Measurements from ENCODE around the gene MYH14. TPM values are rescaled to one million over a fixed set of nuclear protein-coding genes. Genes with fewer than 3 reads are reported as not detected.

The MYH14 gene
- total RNA-seq, 4 donors from 2014 or later, result 110 to 329 (median 202) TPM

DNA sequence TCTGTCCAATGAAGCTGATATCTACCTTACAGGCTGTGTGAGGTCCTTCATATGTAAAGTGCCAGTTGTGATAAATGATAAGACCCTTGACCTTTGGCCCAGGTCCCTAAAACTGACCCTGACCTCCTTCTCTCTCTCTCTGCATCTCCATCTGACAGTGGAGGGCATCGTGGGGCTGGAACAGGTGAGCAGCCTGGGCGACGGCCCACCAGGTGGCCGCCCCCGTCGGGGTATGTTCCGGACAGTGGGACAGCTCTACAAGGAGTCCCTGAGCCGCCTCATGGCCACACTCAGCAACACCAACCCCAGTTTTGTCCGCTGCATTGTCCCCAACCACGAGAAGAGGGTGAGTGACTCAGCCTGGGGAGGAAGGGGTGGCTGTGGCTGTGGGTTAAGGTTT, 53.7 kb downstream of the MYH14 start:
- no peak for TF ChIP-seq POLR2A (IDR thresholded peaks at IDR 0.05)
- TF ChIP-seq, protein P1, sequence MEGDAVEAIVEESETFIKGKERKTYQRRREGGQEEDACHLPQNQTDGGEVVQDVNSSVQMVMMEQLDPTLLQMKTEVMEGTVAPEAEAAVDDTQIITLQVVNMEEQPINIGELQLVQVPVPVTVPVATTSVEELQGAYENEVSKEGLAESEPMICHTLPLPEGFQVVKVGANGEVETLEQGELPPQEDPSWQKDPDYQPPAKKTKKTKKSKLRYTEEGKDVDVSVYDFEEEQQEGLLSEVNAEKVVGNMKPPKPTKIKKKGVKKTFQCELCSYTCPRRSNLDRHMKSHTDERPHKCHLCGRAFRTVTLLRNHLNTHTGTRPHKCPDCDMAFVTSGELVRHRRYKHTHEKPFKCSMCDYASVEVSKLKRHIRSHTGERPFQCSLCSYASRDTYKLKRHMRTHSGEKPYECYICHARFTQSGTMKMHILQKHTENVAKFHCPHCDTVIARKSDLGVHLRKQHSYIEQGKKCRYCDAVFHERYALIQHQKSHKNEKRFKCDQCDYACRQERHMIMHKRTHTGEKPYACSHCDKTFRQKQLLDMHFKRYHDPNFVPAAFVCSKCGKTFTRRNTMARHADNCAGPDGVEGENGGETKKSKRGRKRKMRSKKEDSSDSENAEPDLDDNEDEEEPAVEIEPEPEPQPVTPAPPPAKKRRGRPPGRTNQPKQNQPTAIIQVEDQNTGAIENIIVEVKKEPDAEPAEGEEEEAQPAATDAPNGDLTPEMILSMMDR (IDR thresholded peaks at IDR 0.05), result no peak
- intact Hi-C loops (cut with DNase I; ENCODE audit: low total_unique reads), result no loop called here
- WGBS, 2 donors, result 84 to 90% methylated on average over 10 of the region's 10 CpGs
- no peak for DNase-seq (ENCODE audit: low spot score in 2 of 2)
- H3K4me3 ChIP-seq (ENCODE audit: low read depth, poor library complexity, severe bottlenecking), result no peak overlapping the region

DNA sequence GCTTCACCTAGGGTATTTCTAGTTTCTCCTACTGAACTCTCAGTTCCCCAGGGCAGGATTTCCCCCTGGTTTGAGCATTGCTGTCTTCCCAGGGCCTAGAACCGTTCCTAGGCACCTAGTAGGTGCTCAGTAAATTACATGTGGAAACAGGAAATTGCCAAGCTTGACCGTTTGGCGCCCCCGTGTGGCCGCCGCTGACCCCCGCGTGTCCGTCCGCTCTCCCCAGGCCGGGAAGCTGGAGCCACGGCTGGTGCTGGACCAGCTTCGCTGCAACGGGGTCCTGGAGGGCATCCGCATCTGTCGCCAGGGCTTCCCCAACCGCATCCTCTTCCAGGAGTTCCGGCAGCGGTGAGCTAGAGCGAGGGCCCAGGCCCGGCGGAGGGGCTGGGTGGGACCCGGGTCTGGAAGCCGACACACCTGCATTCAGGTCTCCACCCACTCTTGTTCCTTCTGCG, 55.5 kb downstream of the MYH14 start:
- intact Hi-C loops (cut with DNase I; ENCODE audit: low total_unique reads), result no loop called here
- 44 to 45% methylated on average over 21 to 25 of the region's 25 CpGs for WGBS, 2 donors
- H3K4me3 ChIP-seq (ENCODE audit: low read depth, poor library complexity, severe bottlenecking), result no peak overlapping the region
- no peak for DNase-seq (ENCODE audit: low spot score in 2 of 2)
- no peak for TF ChIP-seq POLR2A (IDR thresholded peaks at IDR 0.05)
- TF ChIP-seq, protein P1 (IDR thresholded peaks at IDR 0.05), result no peak

DNA sequence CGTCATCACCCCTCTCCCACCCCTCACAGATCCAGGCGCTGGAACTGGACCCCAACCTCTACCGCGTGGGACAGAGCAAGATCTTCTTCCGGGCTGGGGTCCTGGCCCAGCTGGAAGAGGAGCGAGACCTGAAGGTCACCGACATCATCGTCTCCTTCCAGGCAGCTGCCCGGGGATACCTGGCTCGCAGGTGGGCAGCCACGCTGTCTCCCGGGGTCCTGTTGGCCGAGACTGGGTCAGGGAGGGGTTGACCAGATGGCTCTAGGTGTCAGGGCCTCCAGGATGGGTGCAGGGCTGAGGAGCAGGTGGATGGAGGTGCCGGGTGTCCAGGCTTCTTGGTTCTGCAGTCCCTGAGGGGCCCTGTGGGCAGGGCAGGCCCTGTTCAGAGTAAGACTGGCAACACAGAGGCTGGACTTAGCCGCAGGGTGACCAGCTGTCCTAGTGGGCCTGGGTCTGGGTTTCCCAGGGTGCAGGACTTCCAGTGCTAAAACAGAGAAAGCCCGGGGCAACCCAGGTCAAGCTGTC, 58.1 kb downstream of the MYH14 start:
- intact Hi-C loops (cut with DNase I; ENCODE audit: low total_unique reads), result no loop called here
- TF ChIP-seq, protein P1 (IDR thresholded peaks at IDR 0.05), result no peak
- TF ChIP-seq POLR2A (IDR thresholded peaks at IDR 0.05), result no peak
- H3K4me3 ChIP-seq (ENCODE audit: low read depth, poor library complexity, severe bottlenecking), result no peak overlapping the region
- 91 to 100% methylated on average over 3 to 15 of the region's 16 CpGs for WGBS, 2 donors
- DNase-seq (ENCODE audit: low spot score in 2 of 2), result no peak

DNA sequence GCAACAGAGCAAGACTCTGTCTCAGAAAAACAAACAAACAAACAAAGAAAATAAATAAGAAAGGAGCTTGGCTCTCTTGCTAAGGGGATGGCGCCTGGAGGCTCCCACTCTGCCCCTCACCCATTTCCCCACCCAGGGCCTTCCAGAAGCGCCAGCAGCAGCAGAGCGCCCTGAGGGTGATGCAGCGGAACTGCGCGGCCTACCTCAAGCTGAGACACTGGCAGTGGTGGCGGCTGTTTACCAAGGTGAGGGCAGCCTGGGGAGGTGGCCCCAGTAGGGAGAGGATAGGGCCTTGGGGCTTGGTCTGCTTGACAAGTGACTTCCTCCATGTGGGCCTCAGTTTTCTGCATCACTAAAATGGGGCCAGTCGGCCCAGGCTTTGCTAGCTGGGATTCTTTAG, 59.8 kb downstream of the MYH14 start:
- H3K4me3 ChIP-seq (ENCODE audit: low read depth, poor library complexity, severe bottlenecking), result no peak overlapping the region
- WGBS, 2 donors, result 85 to 89% methylated on average over 7 to 8 of the region's 8 CpGs
- DNase-seq (ENCODE audit: low spot score in 2 of 2), result no peak
- TF ChIP-seq POLR2A (IDR thresholded peaks at IDR 0.05), result no peak
- TF ChIP-seq, protein P1 (IDR thresholded peaks at IDR 0.05), result no peak
- intact Hi-C loops (cut with DNase I; ENCODE audit: low total_unique reads), result no loop called here

DNA sequence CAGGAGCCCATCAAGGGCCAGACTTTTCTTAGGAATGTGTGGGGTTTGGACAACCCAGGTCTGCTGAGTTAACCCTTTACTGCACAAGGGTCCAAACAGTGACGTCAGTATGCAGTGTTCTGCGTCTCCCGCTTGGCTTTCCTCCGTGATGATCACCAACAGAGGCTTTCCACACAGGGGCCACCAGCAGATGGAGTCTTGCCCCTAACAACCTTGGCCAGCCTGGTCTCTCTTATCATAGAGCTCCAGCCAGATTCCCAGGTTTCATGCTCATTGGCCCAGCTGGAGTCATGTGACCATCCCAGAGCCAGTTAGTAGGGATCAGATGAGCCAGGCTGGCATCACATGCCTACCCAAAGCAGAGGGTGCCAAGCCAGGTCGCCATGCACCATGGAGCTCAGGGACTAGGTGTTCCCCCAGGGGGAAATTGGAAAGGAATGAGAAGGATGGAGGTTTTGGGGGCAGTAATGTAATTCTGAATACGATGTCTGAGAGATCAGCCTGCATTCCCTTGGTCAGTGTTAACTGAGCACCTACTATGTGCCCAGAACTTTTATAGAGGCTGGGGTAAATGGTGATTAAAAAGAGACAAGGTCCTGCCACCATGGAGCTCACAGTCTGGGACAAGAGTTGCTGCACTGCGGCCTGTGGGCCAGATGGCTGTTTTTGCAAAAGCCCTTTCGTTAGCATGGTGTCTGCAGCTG, 61.2 kb downstream of the MYH14 start:
- intact Hi-C loops (cut with DNase I; ENCODE audit: low total_unique reads), result no loop called here
- 77 to 89% methylated on average over 8 of the region's 8 CpGs for WGBS, 2 donors
- no peak for TF ChIP-seq POLR2A (IDR thresholded peaks at IDR 0.05)
- TF ChIP-seq, protein P1 (IDR thresholded peaks at IDR 0.05), result no peak
- no peak for DNase-seq (ENCODE audit: low spot score in 2 of 2)
- no peak overlapping the region for H3K4me3 ChIP-seq (ENCODE audit: low read depth, poor library complexity, severe bottlenecking)
